Measurements from ENCODE around the gene ATXN2. TPM values are rescaled to one million over a fixed set of nuclear protein-coding genes. Genes with fewer than 3 reads are reported as not detected.
A peak's percentile ranks its signal among the peaks of the same experiment; 100 is the strongest.

Gene ATXN2
- total RNA-seq, 1 experiment from 2014 or later, result 56.3 TPM

- TF ChIP-seq ZNF281 (CRISPR knock-in tag; IDR thresholded peaks at IDR 0.05), result 0 out of 2 replicates have a peak, but pooled peaks have one; percentile 38
- TF ChIP-seq E2F4 (CRISPR knock-in tag; IDR thresholded peaks at IDR 0.05; ENCODE audit: borderline replicate concordance, low read depth), result 0 out of 2 replicates have a peak, but pooled peaks have one; percentile 26
- TF ChIP-seq GABPB1 (CRISPR knock-in tag; IDR thresholded peaks at IDR 0.05), result peak; percentile 89
- TF ChIP-seq ETV6 (CRISPR knock-in tag; IDR thresholded peaks at IDR 0.05), result peak; percentile 53; the same call in 1 of the 2 replicates
- TF ChIP-seq ZNF232 (CRISPR knock-in tag; IDR thresholded peaks at IDR 0.05), result peak; percentile 66; the same call in 1 of the 2 replicates
- no peak for TF ChIP-seq OVOL2 (CRISPR knock-in tag; IDR thresholded peaks at IDR 0.05; ENCODE audit: borderline replicate concordance)
- TF ChIP-seq JAZF1 (CRISPR knock-in tag; IDR thresholded peaks at IDR 0.05), result no peak
- TF ChIP-seq SMAD3 (CRISPR knock-in tag; IDR thresholded peaks at IDR 0.05; ENCODE audit: borderline replicate concordance), result peak; percentile 17; the same call in 1 of the 2 replicates
- peak; percentile 77 for TF ChIP-seq SP1 (CRISPR knock-in tag; conservative IDR thresholded peaks at IDR 0.05)
- TF ChIP-seq ATF1 (CRISPR knock-in tag; IDR thresholded peaks at IDR 0.05), result no peak
- peak; percentile 58; the same call in 1 of the 2 replicates for TF ChIP-seq HMGXB4 (CRISPR knock-in tag; IDR thresholded peaks at IDR 0.05)
- TF ChIP-seq ZNF121 (CRISPR knock-in tag; IDR thresholded peaks at IDR 0.05), result peak; percentile 98
- no peak for TF ChIP-seq CREB1 (CRISPR knock-in tag; IDR thresholded peaks at IDR 0.05)
- no peak for TF ChIP-seq NR2C2 (CRISPR knock-in tag; IDR thresholded peaks at IDR 0.05)
- peak; percentile 49; the same call in 1 of the 2 replicates for TF ChIP-seq ZBTB21 (CRISPR knock-in tag; IDR thresholded peaks at IDR 0.05; ENCODE audit: borderline replicate concordance)
- TF ChIP-seq FOXK1 (CRISPR knock-in tag; IDR thresholded peaks at IDR 0.05), result peak; percentile 73; the same call in 1 of the 2 replicates
- peak; percentile 88 for TF ChIP-seq USF1 (CRISPR knock-in tag; IDR thresholded peaks at IDR 0.05)
- TF ChIP-seq TEAD1 (CRISPR knock-in tag; IDR thresholded peaks at IDR 0.05), result peak; percentile 15; the same call in 1 of the 2 replicates
- TF ChIP-seq TCF7 (CRISPR knock-in tag; IDR thresholded peaks at IDR 0.05; ENCODE audit: low read depth), result peak; percentile 21; the same call in 1 of the 2 replicates
- 0 out of 2 replicates have a peak, but pooled peaks have one; percentile 27 for TF ChIP-seq CREM (CRISPR knock-in tag; IDR thresholded peaks at IDR 0.05)
- TF ChIP-seq MYBL2 (CRISPR knock-in tag; IDR thresholded peaks at IDR 0.05), result 0 out of 2 replicates have a peak, but pooled peaks have one; percentile 22
- TF ChIP-seq FOXP1 (CRISPR knock-in tag; IDR thresholded peaks at IDR 0.05; ENCODE audit: borderline replicate concordance), result peak; percentile 65
- TF ChIP-seq USF2 (CRISPR knock-in tag; IDR thresholded peaks at IDR 0.05), result peak; percentile 90
- 0 out of 2 replicates have a peak, but pooled peaks have one; percentile 14 for TF ChIP-seq ZNF416 (CRISPR knock-in tag; IDR thresholded peaks at IDR 0.05)
- TF ChIP-seq ZNF317 (CRISPR knock-in tag; IDR thresholded peaks at IDR 0.05; ENCODE audit: borderline replicate concordance, low read depth), result no peak
- TF ChIP-seq EMX1 (CRISPR knock-in tag; IDR thresholded peaks at IDR 0.05), result no peak
- 0 out of 2 replicates have a peak, but pooled peaks have one; percentile 58 for TF ChIP-seq CBFB (CRISPR knock-in tag; IDR thresholded peaks at IDR 0.05; ENCODE audit: low read depth)
- TF ChIP-seq TP53 (CRISPR knock-in tag; IDR thresholded peaks at IDR 0.05), result peak; percentile 62; the same call in 1 of the 2 replicates
- TF ChIP-seq ZBTB43 (CRISPR knock-in tag; IDR thresholded peaks at IDR 0.05), result 0 out of 2 replicates have a peak, but pooled peaks have one; percentile 5
- 0 out of 2 replicates have a peak, but pooled peaks have one; percentile 29 for TF ChIP-seq NFE2L1 (CRISPR knock-in tag; IDR thresholded peaks at IDR 0.05)
- TF ChIP-seq RORB (CRISPR knock-in tag; IDR thresholded peaks at IDR 0.05), result no peak
- peak; percentile 80 for TF ChIP-seq MAX (CRISPR knock-in tag; IDR thresholded peaks at IDR 0.05)
Measured at GRCh38 chr12:111599453-111600204, 514 bp upstream of the ATXN2 start (continued).

Measured in WTC11 (cell line).